Femur (tissue), 1 donor: ENCODE results near the gene IL17REL.

Source experiments
- DNase-seq: peaks from one replicate; pipeline ENCODE4 v3.0.0-alpha.2; 2017

The IL17REL gene

DNA sequence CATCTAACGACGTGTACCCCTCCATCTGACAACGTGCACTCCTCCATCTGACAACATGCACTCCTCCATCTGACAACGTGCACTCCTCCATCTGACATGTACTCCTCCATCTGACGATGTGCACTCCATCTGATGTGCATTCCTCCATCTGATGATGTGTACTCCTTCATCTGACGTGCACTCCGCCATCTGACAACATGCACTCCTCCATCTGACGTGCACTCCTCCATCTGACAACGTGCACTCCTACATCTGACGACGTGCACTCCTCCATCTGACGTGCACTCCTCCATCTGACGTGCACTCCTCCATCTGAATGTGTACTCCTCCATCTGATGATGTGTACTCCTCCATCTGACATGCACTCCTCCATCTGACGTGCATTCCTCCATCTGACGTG is 8.0 kb upstream of the IL17REL start:
- no peak for DNase-seq

DNA sequence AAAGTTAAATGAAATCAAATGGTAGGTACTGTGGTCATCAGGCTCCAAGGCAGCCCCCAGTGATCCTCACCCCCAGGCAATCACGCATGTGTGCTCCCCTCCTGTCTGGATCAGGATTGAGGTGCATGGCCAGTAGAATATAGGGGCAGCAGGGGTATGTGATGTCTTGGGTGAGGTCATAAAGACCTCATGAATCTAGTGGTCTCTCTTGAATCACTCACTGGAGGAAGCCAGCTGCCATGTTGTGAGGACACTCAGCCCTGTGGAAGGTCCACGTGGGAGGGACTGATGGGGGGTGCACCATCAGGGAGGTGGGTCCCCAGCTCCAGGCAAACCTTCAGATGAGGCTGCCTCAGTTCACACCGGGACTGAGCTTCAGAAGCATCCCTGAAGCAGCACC is 6.8 kb upstream of the IL17REL start:
- DNase-seq: no peak

DNA sequence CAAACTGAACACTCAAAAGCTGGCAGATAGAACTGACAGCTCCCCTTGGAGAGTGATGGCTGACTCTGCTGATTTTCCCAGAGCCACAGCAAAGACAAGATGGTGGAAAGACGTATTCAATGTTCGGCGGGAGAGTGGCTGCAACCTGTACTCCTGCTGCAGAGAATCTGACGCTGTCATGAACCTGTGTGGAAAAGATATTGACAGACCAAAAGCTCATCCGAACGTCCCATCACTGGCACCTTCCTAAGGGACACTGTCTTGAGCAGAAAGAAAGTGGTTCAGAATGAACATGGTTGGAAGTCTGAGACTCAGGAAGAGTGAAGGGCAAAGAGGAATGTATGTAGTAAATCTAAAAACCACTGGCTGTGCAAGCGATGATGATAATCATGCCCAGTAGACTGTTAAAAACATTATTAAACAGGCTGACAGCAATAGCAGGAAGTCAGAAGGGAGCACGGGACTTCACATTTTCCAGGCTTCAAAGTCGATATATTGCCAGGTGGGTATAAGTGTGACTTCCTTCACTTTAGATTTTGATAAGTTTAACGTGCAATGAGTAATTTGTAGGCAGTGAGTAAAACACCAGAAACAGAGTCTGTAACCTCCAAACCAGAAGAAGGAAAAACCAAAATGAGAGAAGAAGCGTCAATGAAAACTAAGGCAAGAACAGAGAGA is 6.2 kb upstream of the IL17REL start:
- no peak for DNase-seq

DNA sequence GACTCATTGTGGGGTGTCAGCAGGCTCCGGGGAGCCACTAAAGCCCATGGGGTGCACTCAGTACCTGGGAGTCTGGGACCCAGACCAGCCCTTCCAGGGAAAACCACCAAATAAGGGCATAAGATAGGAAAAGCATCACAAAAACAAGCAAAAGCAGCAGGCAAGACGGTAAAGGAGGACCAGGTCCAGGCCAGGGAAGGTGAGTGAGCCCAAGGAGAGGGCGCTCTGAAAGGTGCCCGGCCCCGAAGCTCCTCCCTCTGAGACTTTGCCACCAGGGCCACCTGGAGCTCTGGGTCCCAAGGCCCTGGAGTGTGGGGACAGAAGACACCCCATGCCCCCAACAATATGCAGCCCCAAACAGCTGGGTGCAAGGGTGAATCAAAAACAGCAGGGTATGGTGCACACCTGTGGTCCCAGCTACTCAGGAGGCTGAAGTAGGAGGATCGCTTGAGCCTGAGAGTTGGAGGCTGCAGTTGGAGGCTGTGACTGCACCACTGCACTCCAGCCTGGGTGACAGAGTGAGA is 5.2 kb upstream of the IL17REL start:
- DNase-seq: no peak

DNA sequence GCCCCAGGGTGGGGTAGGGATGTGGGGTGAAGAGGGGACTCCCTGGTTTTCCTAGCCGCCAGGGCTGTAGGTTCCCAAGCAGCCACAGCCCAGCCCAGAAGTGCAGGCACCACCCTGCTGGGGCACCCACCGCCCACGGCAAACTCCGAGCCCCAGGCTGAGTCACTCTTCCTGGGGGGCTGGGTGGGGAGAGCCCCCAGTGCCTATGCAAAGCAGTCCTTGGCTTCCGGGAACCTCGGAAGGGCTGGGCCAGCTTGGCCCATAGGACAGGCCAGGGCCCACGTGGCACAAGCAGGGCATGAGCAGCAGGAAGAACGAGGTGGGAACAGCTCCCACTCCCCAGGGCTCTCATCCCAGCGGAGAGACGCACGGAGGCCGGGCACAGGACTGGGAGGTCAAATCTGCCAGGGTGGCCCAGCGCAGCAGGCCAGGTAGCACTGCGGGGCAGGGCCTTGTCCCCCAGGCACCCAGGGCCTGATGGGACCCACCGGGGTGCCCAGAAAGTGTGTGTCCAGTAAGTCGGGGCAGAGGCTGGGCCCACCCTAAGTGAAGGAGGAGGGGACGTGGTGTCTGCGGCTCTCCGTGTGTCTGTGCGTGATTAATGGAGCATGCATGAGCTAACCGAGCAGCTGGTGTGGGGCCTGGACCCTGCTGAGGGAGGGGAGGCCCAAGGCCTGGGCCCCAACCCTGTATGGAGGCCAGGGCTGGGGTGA is 4.6 kb upstream of the IL17REL start:
- DNase-seq: no peak

DNA sequence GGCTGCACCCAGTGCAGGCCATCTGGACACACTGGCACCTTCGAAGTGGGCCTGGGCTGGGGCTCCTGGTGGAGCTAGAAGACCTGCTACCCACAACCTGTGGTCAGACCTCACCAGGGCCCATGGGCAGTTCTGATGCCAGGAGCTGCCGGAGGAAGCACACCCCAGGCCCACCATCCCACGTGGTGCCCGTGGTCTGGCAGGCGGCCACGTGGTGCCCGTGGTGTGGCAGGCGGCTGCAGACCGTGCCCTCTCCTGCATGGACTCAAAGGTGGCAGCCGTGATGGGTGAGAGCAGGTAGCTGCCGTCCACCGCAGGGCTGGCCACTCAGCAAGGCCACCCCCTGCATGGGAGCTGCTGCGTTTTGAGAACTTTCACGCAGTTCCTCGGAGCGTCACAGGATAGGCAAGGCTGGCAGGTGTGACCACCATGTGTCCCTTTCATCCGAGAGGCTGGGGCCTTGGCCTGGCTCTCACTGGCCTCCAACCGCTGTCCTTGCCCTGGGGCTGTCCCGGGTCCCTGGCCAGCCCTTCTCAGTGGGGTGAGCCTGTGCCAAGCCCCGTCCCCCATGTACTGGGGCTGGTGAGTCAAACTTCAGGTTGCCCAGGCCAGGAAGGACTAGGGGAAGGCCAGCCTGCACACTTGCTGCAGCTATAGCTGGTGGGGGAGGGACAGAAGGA is 3.9 kb upstream of the IL17REL start:
- no peak for DNase-seq

DNA sequence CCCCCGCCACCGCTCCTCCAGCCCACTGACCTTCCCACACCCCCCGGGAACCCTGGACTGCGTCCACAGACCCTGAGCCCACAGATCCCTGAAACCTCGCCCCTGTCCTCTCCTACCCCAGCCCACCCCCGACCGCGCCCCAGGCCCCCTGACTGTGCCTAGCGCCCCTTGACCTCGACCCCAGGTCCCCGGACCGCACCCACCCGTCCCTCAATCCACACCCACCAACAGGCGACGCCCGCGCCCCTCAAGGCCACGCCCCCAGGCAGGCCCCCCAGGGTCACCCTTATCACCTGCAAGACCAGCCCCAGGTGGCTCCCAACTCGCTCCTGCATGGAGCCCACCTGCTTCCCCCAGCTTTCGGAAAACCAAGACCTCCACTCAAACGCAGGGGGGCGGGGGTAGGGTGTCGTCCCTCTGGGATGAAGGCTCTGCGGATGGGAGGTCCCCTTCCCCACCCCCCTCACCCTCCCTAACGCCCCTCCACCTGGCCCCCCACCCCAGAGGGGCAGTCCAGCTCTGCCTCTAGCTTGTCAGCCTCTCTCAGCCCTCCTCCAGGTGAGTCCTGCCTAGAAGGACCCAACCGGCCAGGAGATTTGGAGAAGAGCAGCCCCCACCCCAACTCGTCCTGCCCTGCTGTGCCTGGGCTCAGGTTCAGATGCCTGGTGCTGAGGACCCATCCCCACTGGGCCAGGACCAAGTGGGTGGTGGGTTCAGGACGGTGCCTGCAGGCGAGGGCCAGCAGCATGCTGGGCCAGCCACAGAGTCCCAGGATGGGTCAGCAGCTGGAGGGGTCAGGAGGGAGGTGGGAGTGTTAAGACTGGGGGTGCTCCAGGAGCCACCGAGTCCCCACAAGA is 3.1 kb upstream of the IL17REL start:
- peak; percentile 14 for DNase-seq

DNA sequence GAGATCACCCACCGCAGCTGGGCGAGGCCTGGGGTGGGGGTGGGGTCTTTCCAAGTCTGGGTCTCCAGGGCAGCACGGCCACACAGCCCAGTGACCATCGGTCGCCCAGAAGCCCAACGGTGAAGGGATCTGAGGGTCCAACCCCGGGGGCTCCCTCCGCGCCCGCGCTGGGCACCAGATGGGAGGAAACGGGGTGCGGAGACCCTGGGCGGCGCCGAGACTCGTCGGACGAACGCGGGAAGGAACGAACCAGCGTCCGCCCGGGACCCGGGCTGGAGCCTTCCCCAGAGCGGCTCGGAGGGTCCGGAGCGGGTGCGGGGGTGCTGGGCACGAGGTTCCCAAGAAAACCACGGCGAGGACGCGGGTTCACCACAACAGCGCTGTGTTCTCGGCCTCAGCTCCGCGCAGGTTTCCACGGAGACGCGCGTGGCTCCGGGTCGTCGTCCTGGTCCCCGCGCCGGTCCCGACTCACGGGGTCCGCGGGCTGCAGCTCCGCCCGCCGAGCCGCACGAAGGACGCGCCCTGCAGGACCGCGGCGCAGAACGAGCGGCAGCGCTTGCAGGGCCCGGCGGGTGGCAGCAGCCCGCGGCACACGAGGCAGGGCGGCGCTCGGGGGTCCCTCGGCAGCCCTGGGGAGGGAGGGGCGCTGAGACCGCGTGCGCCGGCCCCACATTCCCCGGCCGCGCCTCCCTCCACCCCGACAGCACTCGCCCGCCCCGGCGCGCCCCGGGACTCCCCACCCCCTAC is 2.3 kb upstream of the IL17REL start:
- DNase-seq: peak; percentile 17

DNA sequence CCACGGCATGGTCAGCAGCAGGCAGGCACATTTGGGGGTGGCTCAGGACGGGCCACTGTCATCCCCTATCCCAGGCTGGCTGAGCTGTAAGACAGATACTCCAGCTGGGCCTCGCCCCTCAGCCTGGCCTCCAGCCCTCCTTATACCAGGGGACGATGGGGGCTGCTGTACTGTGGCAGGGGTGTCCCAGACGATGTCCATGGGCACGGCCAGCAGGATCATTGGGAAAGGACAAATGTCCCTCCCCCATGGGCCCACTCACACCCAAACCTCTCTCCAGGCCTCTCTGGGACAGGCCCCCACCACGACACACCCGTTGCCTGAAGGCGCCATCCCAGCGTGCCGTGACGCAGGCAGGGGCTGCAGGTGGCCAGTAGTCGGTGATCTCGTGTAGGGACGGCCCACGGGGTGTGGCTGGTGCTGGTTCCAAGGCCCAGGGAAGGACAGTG is 1.5 kb upstream of the IL17REL start:
- DNase-seq: peak; percentile 17

DNA sequence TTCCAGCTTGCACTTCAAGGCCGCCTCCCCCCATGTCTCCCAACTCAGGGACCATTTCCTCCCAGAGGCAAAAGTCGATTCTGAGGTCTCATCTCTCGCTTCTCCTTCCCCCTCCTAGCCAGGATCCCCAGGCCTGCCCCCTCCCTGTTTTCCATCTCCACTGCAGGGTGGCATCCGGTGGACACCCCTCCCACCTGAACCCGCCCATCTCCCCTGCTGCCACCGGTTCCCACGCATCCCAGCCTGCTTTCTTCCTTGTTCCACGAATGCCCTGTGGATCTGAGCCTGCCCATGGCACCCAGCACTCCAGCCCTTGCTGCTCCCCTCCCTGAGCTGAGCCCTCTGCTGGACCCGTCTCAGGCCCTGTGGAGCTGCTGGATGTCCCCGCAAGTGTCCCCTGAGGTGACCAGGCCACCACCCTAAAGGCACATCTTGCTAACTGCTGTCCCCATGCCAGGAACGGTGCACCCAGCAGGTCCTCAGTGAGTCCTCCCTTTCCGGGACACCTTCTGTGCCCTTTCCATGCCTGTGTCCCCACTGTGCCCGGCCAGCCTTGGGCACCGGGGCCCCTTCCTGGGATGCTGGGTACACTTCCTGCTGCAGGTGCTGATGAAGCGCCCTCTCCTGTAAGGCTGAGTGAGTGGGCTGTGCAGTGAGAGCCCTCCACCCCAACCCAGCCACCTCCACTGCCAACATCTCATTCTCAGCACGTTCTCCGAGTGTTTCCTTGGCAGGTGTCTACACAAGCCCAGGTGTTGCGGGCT is 936 bp downstream of the IL17REL start:
- DNase-seq: no peak

DNA sequence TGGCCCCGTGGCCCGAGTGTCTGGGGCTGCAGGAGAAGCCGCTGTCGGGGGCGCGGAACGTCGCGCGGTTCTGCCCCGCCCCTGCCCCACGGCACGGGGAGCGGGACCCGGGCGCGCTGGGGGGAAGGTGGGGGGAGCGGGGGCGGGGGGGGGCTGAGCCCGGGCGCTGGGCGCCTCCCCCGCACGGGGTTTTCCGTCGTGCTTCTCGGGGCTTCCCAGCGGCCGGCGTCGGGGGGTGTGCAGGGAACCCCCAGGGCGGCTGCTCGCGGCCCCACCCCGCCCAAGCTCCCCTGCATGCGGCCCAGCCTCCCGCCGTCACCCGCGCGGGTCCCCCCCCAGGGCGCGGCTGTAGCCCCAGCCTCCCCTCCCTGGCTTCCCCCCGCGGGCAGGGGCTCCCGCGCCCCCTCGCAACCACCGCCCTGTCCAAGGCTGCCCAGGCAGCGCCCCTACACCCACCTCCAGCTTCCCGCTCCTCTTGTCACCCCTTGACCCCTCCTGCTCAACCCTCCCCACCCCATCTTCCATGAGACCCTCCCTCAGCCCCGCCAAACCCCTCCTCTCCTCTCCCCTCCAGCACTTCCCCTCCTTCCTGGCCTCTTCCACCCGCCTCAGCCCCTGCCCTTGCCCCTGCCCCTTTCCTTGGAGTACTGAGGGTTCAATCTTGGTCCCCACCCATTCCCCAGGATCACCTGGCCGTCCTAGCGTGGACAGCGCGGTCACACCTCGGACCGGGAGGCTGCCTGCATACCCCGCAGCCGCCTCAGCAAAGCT is 1.7 kb downstream of the IL17REL start:
- no peak for DNase-seq

DNA sequence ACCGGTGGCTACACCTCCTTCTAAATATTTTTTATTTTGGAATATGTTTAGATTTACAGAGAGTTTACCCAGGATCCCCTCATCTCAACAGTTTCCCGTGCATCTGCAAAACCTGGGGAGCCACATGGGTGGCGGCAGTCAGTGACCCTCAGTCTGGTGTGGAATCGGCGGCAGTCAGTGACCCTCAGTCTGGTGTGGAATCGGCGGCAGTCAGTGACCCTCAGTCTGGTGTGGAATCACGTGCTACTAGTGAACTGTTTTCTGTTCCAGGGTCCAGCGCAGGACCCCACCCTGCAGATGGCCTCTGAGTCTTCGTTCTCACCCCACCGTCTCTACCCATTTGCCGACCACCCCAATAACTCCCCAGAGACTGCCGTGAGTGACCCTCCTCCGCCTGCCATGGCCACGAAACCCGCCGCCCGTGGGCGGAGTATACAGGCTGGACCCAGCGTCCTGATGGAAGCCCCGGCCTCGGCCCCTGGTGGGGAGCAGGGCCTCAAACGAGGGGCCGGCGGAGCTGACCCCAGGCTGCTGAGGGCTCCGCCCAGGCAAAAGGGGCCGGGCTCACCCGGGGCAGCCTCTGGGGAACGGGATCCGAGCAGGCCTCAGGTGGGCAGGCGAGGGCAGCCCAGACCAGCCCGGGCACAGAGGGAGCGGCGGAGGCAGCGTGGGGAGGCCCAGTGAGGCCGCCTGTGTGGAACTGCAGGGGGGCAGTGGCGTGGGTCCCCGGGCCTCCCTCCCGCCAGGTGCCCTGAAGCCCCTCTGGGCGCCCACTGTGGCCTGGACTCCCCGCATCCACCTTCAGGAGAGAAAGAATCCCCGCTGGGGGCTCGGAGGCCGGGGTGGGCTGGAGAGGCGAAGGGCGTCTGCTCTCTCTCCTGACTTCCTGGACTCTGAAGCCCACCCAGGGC is 2.5 kb downstream of the IL17REL start:
- no peak for DNase-seq

DNA sequence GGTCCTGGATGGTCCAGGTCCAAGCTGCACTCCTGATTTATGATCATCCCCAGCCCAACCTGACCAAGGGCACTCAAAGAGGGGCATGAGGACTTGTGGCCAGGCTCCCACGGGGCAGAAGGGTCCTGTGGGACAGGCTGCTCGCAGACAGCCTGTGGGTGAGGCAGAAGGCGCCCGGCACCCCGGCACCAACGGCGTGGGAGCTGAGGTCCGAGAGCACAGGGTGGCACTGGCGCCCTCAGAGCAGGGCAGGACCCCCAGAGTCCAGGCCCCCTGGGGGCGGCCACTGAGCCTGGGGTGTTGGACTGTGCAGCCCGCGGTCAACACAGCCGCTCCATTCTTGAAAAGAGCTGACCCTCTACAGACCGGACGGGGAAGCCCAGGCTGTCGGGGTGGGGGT is 3.3 kb downstream of the IL17REL start:
- DNase-seq: no peak

DNA sequence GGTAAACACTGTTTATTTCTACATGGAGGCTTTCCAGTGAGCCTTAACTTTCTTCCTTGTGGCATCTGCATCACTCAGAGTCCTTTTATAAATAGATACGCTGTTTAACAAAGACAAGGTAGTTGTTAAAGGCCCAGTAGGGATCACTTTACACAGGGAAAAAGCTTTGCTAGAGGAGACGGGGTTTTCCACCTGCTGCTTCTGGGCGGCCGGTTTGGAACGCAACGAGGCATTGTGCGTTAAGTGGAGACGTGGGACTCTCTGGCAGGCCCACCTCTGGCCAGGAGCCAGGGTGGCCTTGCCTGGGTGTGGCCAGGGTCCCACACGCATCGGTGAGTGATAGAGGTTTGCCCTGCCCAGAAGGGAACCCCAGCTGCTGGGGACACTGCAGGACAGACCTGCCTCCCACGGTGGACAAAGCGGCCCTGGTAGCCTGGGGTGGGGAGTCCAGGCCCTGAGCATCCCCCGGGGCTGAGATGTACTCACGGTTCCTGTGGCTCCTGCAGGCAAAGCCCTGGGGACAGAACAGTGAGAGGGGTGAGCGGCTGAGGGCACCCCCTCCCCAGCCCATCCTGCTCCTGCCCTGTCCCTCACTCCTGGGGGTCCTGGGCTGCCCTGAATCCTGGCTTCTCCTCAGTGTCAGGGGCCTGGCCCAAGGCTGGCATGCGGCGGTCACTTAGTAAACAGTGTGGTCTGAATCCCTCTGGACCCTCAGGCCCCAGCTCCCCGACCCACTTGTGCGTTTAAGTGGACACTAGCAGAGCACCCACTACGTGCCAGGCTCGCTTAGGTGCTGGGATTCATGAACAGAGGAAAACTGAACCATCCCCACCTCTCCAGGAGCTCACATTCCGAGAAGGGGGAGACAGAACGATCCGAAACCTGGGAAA is 4.2 kb downstream of the IL17REL start:
- no peak for DNase-seq

DNA sequence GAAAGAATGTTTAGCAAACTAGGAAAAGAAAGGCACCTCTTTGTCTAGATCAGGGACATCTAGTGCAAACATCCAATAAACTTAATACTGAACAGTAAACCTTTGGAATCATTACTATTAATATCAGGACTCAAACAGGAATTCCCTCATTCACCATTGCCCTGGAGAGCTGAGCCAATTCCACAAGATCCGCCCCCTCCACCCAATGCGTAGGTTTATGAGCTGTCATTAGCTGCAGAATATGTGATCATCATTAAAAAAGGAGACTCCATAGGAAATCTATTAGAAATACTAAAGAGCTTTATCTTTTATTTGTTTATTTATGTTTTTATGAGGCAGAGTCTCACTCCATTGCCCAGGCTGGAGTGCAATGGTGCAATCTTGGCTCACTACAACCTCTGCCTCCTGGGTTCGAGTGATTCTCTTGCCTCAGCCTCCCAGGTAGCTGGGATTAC is 5.5 kb downstream of the IL17REL start:
- DNase-seq: no peak

DNA sequence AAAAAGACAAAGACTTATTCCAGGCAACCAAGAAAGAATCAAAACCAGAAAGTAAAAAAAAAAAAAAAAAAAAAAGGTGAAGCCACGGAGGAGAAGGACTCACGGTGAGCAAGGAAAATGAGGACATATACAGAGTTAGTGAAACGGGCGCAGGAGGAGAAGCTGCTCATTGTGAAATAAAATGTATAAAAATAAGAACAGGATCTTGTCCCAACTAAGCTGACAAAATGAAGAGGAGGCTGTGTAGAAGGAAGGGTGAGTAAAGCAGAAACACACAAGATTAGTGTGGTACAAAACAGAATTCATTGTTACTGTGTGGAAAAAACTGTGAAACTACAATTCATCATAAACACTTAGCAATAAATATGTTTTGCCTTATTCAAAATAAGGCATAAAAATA is 7.6 kb downstream of the IL17REL start:
- DNase-seq: no peak

DNA sequence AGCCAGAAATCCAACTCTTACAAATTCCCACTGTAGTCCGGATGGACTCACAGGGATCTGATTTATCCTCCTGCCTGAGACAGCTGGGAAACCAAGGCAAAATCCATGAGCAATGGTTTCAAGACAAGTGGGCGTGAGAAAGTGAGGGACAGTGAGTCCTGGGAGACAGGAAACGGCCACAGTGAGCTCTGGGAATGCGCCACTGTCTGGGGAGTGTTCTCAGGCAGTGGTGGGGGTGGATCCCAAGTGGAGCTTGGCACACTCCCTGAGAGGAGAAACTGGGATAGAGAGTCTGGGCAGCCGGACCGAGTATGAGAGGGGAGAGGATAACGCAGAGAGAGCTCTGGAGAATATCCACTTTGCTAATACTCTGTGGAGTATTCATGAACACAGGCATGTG is 9.8 kb downstream of the IL17REL start:
- no peak for DNase-seq
